ENCODE measurements around the gene TEPSIN. TPM values are rescaled to one million over a fixed set of nuclear protein-coding genes. Genes with fewer than 3 reads are reported as not detected.

TEPSIN gene
- total and polyA plus RNA-seq, 2 donors (not counting 1 experiment from before 2014, with no cell fraction given): 5.6 to 11.2 TPM

GRCh38 chr17:81282876-81283275 lies 44.0 kb upstream of the TEPSIN start:
- Histone ChIP-seq H3K4me1 (ENCODE audit: control insufficient read depth, extremely low read depth, insufficient read depth, low read length) (peaks cover 5% of the 10 kb centered on the region), H3K27ac (ENCODE audit: insufficient read depth, low read length) (no peak overlapping the region), H3K9me3 (ENCODE audit: control insufficient read depth, insufficient read depth, low read depth, low read length) (no peaks in the 10 kb centered on the region), H3K9ac (ENCODE audit: insufficient read depth, low read length) (no peak overlapping the region), H3K4me2 (ENCODE audit: extremely low read depth, insufficient read depth, low read length) (no peak overlapping the region), H3K79me2 (ENCODE audit: control insufficient read depth, insufficient read depth, low read length) (peaks cover 9% of the 10 kb centered on the region), H3K27me3 (ENCODE audit: control insufficient read depth, insufficient read depth, low read length) (no peaks in the 10 kb centered on the region), H3K36me3 (ENCODE audit: control insufficient read depth, insufficient read depth, low read length) (peaks cover 14% of the 10 kb centered on the region), H2AFZ (ENCODE audit: low read length) (no peak overlapping the region), H3K4me3 (replicated peaks in 1 of 4; ENCODE audit: control extremely low read depth in 1 of 4, insufficient read depth in 1 of 4, low read depth in 3 of 4, low read length in 4 of 4) (no peak overlapping the region), H4K20me1 (ENCODE audit: control insufficient read depth, extremely low read depth, insufficient read depth, low read length) (no peaks in the 10 kb centered on the region)
- no peak for DNase-seq (ENCODE audit: low read depth in 2 of 2)
- TF ChIP-seq EZH2 (IDR thresholded peaks at IDR 0.05; ENCODE audit: low read length, missing control alignments) (no peak), CTCF (conservative IDR thresholded peaks at IDR 0.05 in 1 of 2, IDR thresholded peaks at IDR 0.05 in 1 of 2; ENCODE audit: low read depth in 1 of 2, low read length in 2 of 2) (no peak)

DNA sequence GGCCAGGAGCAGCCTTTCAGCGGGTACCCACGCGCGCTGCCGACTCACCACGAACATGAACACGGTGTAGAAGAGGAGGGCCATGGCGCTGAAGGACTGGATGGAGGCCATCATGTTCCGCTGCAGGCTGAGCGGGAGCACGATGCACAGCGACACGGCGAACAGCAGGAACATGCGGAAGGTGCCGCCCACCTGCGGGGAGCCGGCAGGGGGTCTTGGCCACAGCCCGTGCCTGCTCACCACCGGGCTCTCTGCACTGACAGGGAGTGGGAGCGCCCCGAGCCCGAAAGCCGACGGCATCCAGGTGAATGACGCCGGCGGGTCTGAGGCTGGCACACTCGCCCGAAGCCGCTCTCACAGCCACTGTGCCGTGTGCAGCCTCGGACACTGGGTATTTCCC lies 43.3 kb upstream of the TEPSIN start:
- Histone ChIP-seq H3K36me3 (ENCODE audit: control insufficient read depth, insufficient read depth, low read length) (peaks cover 14% of the 10 kb centered on the region), H3K9ac (ENCODE audit: insufficient read depth, low read length) (no peak overlapping the region), H3K79me2 (ENCODE audit: control insufficient read depth, insufficient read depth, low read length) (peaks cover 9% of the 10 kb centered on the region), H3K4me1 (ENCODE audit: control insufficient read depth, extremely low read depth, insufficient read depth, low read length) (peaks cover 7% of the 10 kb centered on the region), H3K4me2 (ENCODE audit: extremely low read depth, insufficient read depth, low read length) (no peak overlapping the region), H3K27ac (ENCODE audit: insufficient read depth, low read length) (no peak overlapping the region), H3K9me3 (ENCODE audit: control insufficient read depth, insufficient read depth, low read depth, low read length) (no peaks in the 10 kb centered on the region), H2AFZ (ENCODE audit: low read length) (no peak overlapping the region), H3K4me3 (replicated peaks in 1 of 4; ENCODE audit: control extremely low read depth in 1 of 4, insufficient read depth in 1 of 4, low read depth in 3 of 4, low read length in 4 of 4) (no peak overlapping the region), H4K20me1 (ENCODE audit: control insufficient read depth, extremely low read depth, insufficient read depth, low read length) (no peaks in the 10 kb centered on the region), H3K27me3 (ENCODE audit: control insufficient read depth, insufficient read depth, low read length) (no peaks in the 10 kb centered on the region)
- TF ChIP-seq CTCF (conservative IDR thresholded peaks at IDR 0.05 in 1 of 2, IDR thresholded peaks at IDR 0.05 in 1 of 2; ENCODE audit: low read depth in 1 of 2, low read length in 2 of 2): no peak
- TF ChIP-seq EZH2 (IDR thresholded peaks at IDR 0.05; ENCODE audit: low read length, missing control alignments): no peak
- no peak for DNase-seq (ENCODE audit: low read depth in 2 of 2)

DNA sequence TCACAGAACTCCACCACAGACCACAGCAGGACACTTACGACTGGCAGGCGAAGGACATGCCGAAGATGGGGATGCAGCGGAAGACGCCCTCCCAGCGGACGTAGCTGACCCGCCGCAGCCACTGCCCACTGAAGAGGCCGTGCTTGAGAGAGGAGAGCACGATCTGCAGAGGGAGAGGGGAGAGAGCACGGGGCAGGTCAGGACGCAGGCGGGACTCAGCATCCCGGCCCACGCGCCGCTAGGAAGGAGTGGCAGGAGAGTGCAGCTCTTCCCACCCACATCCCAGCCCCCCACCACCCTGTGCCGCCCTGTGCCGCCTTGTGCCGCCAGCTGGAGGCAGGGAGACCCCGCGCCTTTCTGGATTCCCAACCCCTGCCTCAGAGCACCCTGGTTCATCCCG lies 41.7 kb upstream of the TEPSIN start:
- peaks cover 12% of the 10 kb centered on the region for H3K4me1 ChIP-seq (ENCODE audit: control insufficient read depth, extremely low read depth, insufficient read depth, low read length)
- H4K20me1 ChIP-seq (ENCODE audit: control insufficient read depth, extremely low read depth, insufficient read depth, low read length): no peaks in the 10 kb centered on the region
- peaks cover 1% of the 10 kb centered on the region for H3K79me2 ChIP-seq (ENCODE audit: control insufficient read depth, insufficient read depth, low read length)
- peaks cover 16% of the 10 kb centered on the region for H3K36me3 ChIP-seq (ENCODE audit: control insufficient read depth, insufficient read depth, low read length)
- TF ChIP-seq CTCF (conservative IDR thresholded peaks at IDR 0.05 in 1 of 2, IDR thresholded peaks at IDR 0.05 in 1 of 2; ENCODE audit: low read depth in 1 of 2, low read length in 2 of 2) (no peak), EZH2 (IDR thresholded peaks at IDR 0.05; ENCODE audit: low read length, missing control alignments) (no peak)
- no peaks in the 10 kb centered on the region for H3K9me3 ChIP-seq (ENCODE audit: control insufficient read depth, insufficient read depth, low read depth, low read length)
- no peak for DNase-seq (ENCODE audit: low read depth in 2 of 2)
- no peak overlapping the region for H3K4me2 ChIP-seq (ENCODE audit: extremely low read depth, insufficient read depth, low read length)
- no peak overlapping the region for H3K4me3 ChIP-seq (replicated peaks in 1 of 4; ENCODE audit: control extremely low read depth in 1 of 4, insufficient read depth in 1 of 4, low read depth in 3 of 4, low read length in 4 of 4)
- no peaks in the 10 kb centered on the region for H3K27me3 ChIP-seq (ENCODE audit: control insufficient read depth, insufficient read depth, low read length)
- H2AFZ ChIP-seq (ENCODE audit: low read length): no peak overlapping the region
- H3K27ac ChIP-seq (ENCODE audit: insufficient read depth, low read length): no peak overlapping the region
- H3K9ac ChIP-seq (ENCODE audit: insufficient read depth, low read length): no peak overlapping the region

Data from fibroblast of lung (primary cell).